HCT116 (cell line): ENCODE data around the gene CCBE1. TPM values are rescaled to one million over a fixed set of nuclear protein-coding genes. Genes with fewer than 3 reads are reported as not detected.

Experiments
- ATAC-seq: fragments of 200-7000 bp; cut with Tn5 transposase; 2 replicates; pipeline ENCODE4 v1.9.1; 2020; ENCODE audit warnings: mild to moderate bottlenecking, moderate library complexity
- BruUV-seq: library from RNA; stranded (reverse); fragments of 400-500 nt; replicated peaks from 2 replicates; lab custom pipeline; 2021; lab: Mats Ljungman, UMichigan
- CTCF ChIA-PET: fragments of 300-600 bp; sonication (Branson Sonifier 250); formaldehyde crosslinking; loops from one replicate; lab custom pipeline; 2021; ENCODE audit warnings: antibody characterized with exemption; lab: Charles Lee
- POLR2A ChIA-PET: fragments of 300-600, 350-600 bp; sonication (Branson Sonifier 250); formaldehyde crosslinking; loops from one replicate; lab custom pipeline; 2021; ENCODE audit warnings: antibody characterized with exemption; lab: Charles Lee
- RAD21 ChIA-PET, 2 experiments: fragments of 300-600 bp; sonication (Branson Sonifier 250); formaldehyde crosslinking; loops; one replicate each; lab custom pipeline; 2023; ENCODE audit warnings: low total read pairs in 2 of 2; ENCODE audit not compliant: uncharacterized antibody in 2 of 2, unreplicated experiment in 2 of 2, low non-redundant PET in 1 of 2; lab: Charles Lee
- DNase-seq: peaks from one replicate; pipeline ENCODE4 v3.0.0-alpha.2; 2010; ENCODE audit warnings: low read depth, low spot score
- H2AFZ ChIP-seq: fragments of 200-600 bp; shearing (Covaris generic), sonication (generic); 2 replicates; pipeline ENCODE4 v1.6.1; 2017; ENCODE audit warnings: low read depth, mixed run types, mixed read lengths, antibody characterized with exemption, low read length; ENCODE audit not compliant: poor library complexity, severe bottlenecking
- H3K27ac ChIP-seq: 2 replicates; pipeline ENCODE4 v1.5.1; 2012; ENCODE audit warnings: low read depth, low read length
- H3K27me3 ChIP-seq: fragments of 200-600 bp; sonication (generic); 2 replicates; pipeline ENCODE4 v1.6.1; 2016; ENCODE audit warnings: mixed run types, low read length, mixed read lengths; ENCODE audit not compliant: insufficient read depth
- H3K36me3 ChIP-seq, 2 experiments: fragments of 200-500 bp in 1 of 2; fragments of 200-600 bp in 1 of 2; sonication (Bioruptor generic) in 1 of 2; sonication (generic) in 1 of 2; 2 replicates each; pipeline versions ENCODE4 v1.5.1 to v1.6.1; 2014 to 2016; ENCODE audit warnings: low read length in 2 of 2, inconsistent platforms in 1 of 2, mixed read lengths in 1 of 2, mixed run types in 1 of 2; ENCODE audit not compliant: insufficient read depth in 2 of 2, control insufficient read depth in 1 of 2
- H3K4me1 ChIP-seq, 2 experiments: fragments of 200-600 bp in 1 of 2; sonication (generic) in 1 of 2; 2 replicates each; pipeline versions ENCODE4 v1.5.1 to v1.6.1; 2012 to 2017; ENCODE audit warnings: low read length in 2 of 2, inconsistent platforms in 1 of 2, mild to moderate bottlenecking in 1 of 2, mixed read lengths in 1 of 2, mixed run types in 1 of 2, moderate library complexity in 1 of 2; ENCODE audit not compliant: insufficient read depth in 2 of 2, control insufficient read depth in 1 of 2
- H3K4me2 ChIP-seq: fragments of 200-600 bp; sonication (generic); 2 replicates; pipeline ENCODE4 v1.6.1; 2017; ENCODE audit warnings: mixed run types, low read length, mixed read lengths
- H3K4me3 ChIP-seq, 2 experiments: fragments of 200-600 bp in 1 of 2; sonication (generic) in 1 of 2; replicated peaks in 1 of 2; 2 replicates each; pipeline ENCODE4 v1.5.1; 2011 to 2016; ENCODE audit warnings: low read length in 2 of 2, control low read depth in 1 of 2, low read depth in 1 of 2, mild to moderate bottlenecking in 1 of 2, mixed read lengths in 1 of 2, mixed run types in 1 of 2
- H3K79me2 ChIP-seq: fragments of 200-600 bp; sonication (generic); 2 replicates; pipeline ENCODE4 v1.6.1; 2017; ENCODE audit warnings: mild to moderate bottlenecking, mixed run types, low read length, moderate library complexity, mixed read lengths; ENCODE audit not compliant: insufficient read depth
- H3K9ac ChIP-seq: fragments of 200-600 bp; sonication (generic); 2 replicates; pipeline ENCODE4 v1.6.1; 2016; ENCODE audit warnings: low read length, mixed read lengths
- H3K9me2 ChIP-seq: fragments of 200-600 bp; sonication (generic), shearing (Covaris generic); 2 replicates; pipeline ENCODE4 v1.6.1; 2017; ENCODE audit warnings: mixed run types, mild to moderate bottlenecking, moderate library complexity; ENCODE audit not compliant: insufficient read depth
- H3K9me3 ChIP-seq, 2 experiments: fragments of 200-500 bp in 1 of 2; fragments of 200-600 bp in 1 of 2; sonication (Bioruptor generic) in 1 of 2; sonication (generic) in 1 of 2; 2 replicates each; pipeline ENCODE4 v1.6.1; 2014 to 2017; ENCODE audit warnings: low read length in 2 of 2, mixed read lengths in 2 of 2, inconsistent platforms in 1 of 2, low read depth in 1 of 2, mild to moderate bottlenecking in 1 of 2, mixed run types in 1 of 2, moderate library complexity in 1 of 2; ENCODE audit not compliant: control insufficient read depth in 1 of 2, insufficient read depth in 1 of 2
- H4K20me1 ChIP-seq: fragments of 200-600 bp; sonication (generic), shearing (Covaris generic); 2 replicates; pipeline ENCODE4 v1.6.1; 2017; ENCODE audit warnings: mixed run types, mild to moderate bottlenecking, moderate library complexity; ENCODE audit not compliant: insufficient read depth
- ATF3 ChIP-seq: IDR thresholded peaks from 2 replicates; pipeline ENCODE4 v1.6.1; 2012
- CBX3 ChIP-seq: IDR thresholded peaks from 2 replicates; pipeline ENCODE4 v1.6.1; 2012; ENCODE audit warnings: low read depth
- CEBPB ChIP-seq: IDR thresholded peaks from 2 replicates; pipeline ENCODE4 v1.6.1; 2012; ENCODE audit warnings: low read depth
- CTCF ChIP-seq, 3 experiments: fragments of 200-600 bp in 1 of 3; sonication (generic) in 1 of 3; IDR thresholded peaks in 2 of 3; conservative IDR thresholded peaks in 1 of 3; 2 replicates each; pipeline ENCODE4 v1.5.1; 2012 to 2017; ENCODE audit warnings: low read depth in 2 of 3, low read length in 2 of 3, antibody characterized with exemption in 1 of 3, borderline replicate concordance in 1 of 3, control low read depth in 1 of 3, mild to moderate bottlenecking in 1 of 3, mixed read lengths in 1 of 3, mixed run types in 1 of 3, moderate library complexity in 1 of 3; ENCODE audit not compliant: insufficient read depth in 1 of 3
- EZH2 ChIP-seq: fragments of 200-600 bp; sonication (generic); IDR thresholded peaks from 2 replicates; pipeline ENCODE4 v1.6.1; 2017; ENCODE audit warnings: antibody characterized with exemption, mixed run types
- JUND ChIP-seq: IDR thresholded peaks from 2 replicates; pipeline ENCODE4 v1.6.1; 2012
- MAX ChIP-seq: IDR thresholded peaks from 2 replicates; pipeline ENCODE4 v1.6.1; 2012
- POLR2A ChIP-seq: IDR thresholded peaks from 2 replicates; pipeline ENCODE4 v1.7.0; 2011; ENCODE audit warnings: borderline replicate concordance; ENCODE audit not compliant: insufficient read depth, insufficient read length; ENCODE audit errors: extremely low read depth
- REST ChIP-seq: IDR thresholded peaks from 2 replicates; pipeline ENCODE4 v1.6.1; 2012; ENCODE audit warnings: low read depth
- SIN3A ChIP-seq: IDR thresholded peaks from 2 replicates; pipeline ENCODE4 v1.6.1; 2012; ENCODE audit warnings: low read depth
- SP1 ChIP-seq: IDR thresholded peaks from 2 replicates; pipeline ENCODE4 v1.6.1; 2012; ENCODE audit warnings: low read depth
- intact Hi-C: fragments of 100-400 bp; cut with micrococcal nuclease; formaldehyde crosslinking; loops from 2 replicates; pipeline ENCODE4 v1.10.0; 2022
- total RNA-seq: library from RNA; stranded (reverse); gene quantifications from one replicate; pipeline ENCODE4 v1.2.1, GENCODE V29; 2021; ENCODE audit not compliant: unreplicated experiment

The CCBE1 gene
- total RNA-seq, 1 experiment from 2014 or later = 0.84 TPM

GRCh38 chr18:59718464-59719157, 21.4 kb upstream of the CCBE1 start:
- ATAC-seq = no peak
- H3K27me3 ChIP-seq = peaks cover 4% of the 10 kb centered on the region; the same call in 1 of the 2 replicates
- no peaks in the 10 kb centered on the region for H3K79me2 ChIP-seq
- no peak overlapping the region for H3K4me3 ChIP-seq
- H3K9me2 ChIP-seq = no peaks in the 10 kb centered on the region
- no peaks in the 10 kb centered on the region for H3K9me3 ChIP-seq
- no peak overlapping the region for H3K9ac ChIP-seq
- DNase-seq = no peak
- BruUV-seq = no TSS peak
- H2AFZ ChIP-seq = no peak overlapping the region
- RAD21 ChIA-PET = no interaction called here
- no peak overlapping the region for H3K27ac ChIP-seq
- no peaks in the 10 kb centered on the region for H3K36me3 ChIP-seq
- H3K4me1 ChIP-seq = peaks cover 0 to 14% of the 10 kb centered on the region in 2 experiments; a peak in 2 of 4 replicates
- intact Hi-C loops = no loop called here
- no peaks in the 10 kb centered on the region for H4K20me1 ChIP-seq
- POLR2A ChIA-PET = no interaction called here
- CTCF ChIA-PET = interaction anchor here (1.2 kb wide), 1 partner anchor 22 kb away, joined by 3 read pairs; the partner anchor contains the start of gene CCBE1
- peak overlapping the region; percentile 36; the same call in 1 of the 2 replicates for H3K4me2 ChIP-seq
- no peak for TF ChIP-seq ATF3
- TF ChIP-seq REST = no peak
- TF ChIP-seq EZH2 = no peak
- TF ChIP-seq CBX3 = no peak
- TF ChIP-seq SIN3A = no peak
- TF ChIP-seq CEBPB = no peak
- no peak for TF ChIP-seq JUND
- TF ChIP-seq SP1 = no peak
- no peak for TF ChIP-seq POLR2A
- no peak for TF ChIP-seq MAX
- TF ChIP-seq CTCF (IDR thresholded peaks at IDR 0.05 in 2 of 3, conservative IDR thresholded peaks at IDR 0.05 in 1 of 3; ENCODE audit: borderline replicate concordance in 1 of 3, insufficient read depth in 1 of 3, low read depth in 2 of 3, low read length in 2 of 3) = no peak
